HepG2 (cell line): Measurements from ENCODE around the gene SLC36A3. TPM values are rescaled to one million over a fixed set of nuclear protein-coding genes. Genes with fewer than 3 reads are reported as not detected.
A peak's percentile ranks its signal among the peaks of the same experiment; 100 is the strongest.

ENCODE experiments used
- ATF7 ChIP-seq, 2 experiments: fragments of 450-650 bp in 1 of 2; sonication (generic) in 1 of 2; formaldehyde crosslinking in 1 of 2; IDR thresholded peaks; 2 replicates each; pipeline versions ENCODE4 v1.4.0 to v1.6.1; 2016 to 2020; ENCODE audit warnings: antibody characterized with exemption in 1 of 2, mild to moderate bottlenecking in 1 of 2, missing genetic modification reagents in 1 of 2
- CCDC6 ChIP-seq: sonication (generic); formaldehyde crosslinking; IDR thresholded peaks from 2 replicates; pipeline ENCODE4 v1.8.1; 2022; ENCODE audit warnings: mild to moderate bottlenecking, missing genetic modification reagents, moderate library complexity
- CHCHD3 ChIP-seq: sonication (generic); formaldehyde crosslinking; IDR thresholded peaks from 2 replicates; pipeline ENCODE4 v1.8.0; 2022; ENCODE audit warnings: mild to moderate bottlenecking, missing genetic modification reagents, moderate library complexity
- KLF13 ChIP-seq: sonication (generic); formaldehyde crosslinking; IDR thresholded peaks from 2 replicates; pipeline ENCODE4 v1.4.0; 2020; ENCODE audit warnings: mild to moderate bottlenecking, missing genetic modification reagents
- KLF6 ChIP-seq: IDR thresholded peaks from 2 replicates; pipeline ENCODE4 v1.8.0; 2016; ENCODE audit warnings: missing biosample characterization, missing genetic modification reagents
- PAX8 ChIP-seq: sonication (generic); formaldehyde crosslinking; IDR thresholded peaks from 2 replicates; pipeline ENCODE4 v1.8.0; 2022; ENCODE audit warnings: mild to moderate bottlenecking, missing genetic modification reagents, borderline replicate concordance
- POGZ ChIP-seq: sonication (generic); formaldehyde crosslinking; IDR thresholded peaks from 2 replicates; pipeline ENCODE4 v1.4.0; 2020; ENCODE audit warnings: mild to moderate bottlenecking, missing genetic modification reagents
- RAD51 ChIP-seq: fragments of 450-650 bp; IDR thresholded peaks from 2 replicates; pipeline ENCODE4 v1.6.1; 2016; ENCODE audit warnings: borderline replicate concordance
- SALL1 ChIP-seq: sonication (generic); formaldehyde crosslinking; IDR thresholded peaks from 2 replicates; pipeline ENCODE4 v1.8.0; 2022; ENCODE audit warnings: mild to moderate bottlenecking, missing genetic modification reagents
- SMARCE1 ChIP-seq: fragments of 450-650 bp; IDR thresholded peaks from 2 replicates; pipeline ENCODE4 v1.6.1; 2017; ENCODE audit warnings: borderline replicate concordance
- ZBTB1 ChIP-seq: sonication (generic); formaldehyde crosslinking; IDR thresholded peaks from 2 replicates; pipeline ENCODE4 v1.4.0; 2020; ENCODE audit warnings: missing genetic modification reagents, borderline replicate concordance
- ZNF180 ChIP-seq: sonication (generic); formaldehyde crosslinking; IDR thresholded peaks from 2 replicates; pipeline ENCODE4 v1.4.0; 2020; ENCODE audit warnings: low read depth, missing genetic modification reagents, borderline replicate concordance
- ZNF224 ChIP-seq: sonication (generic); formaldehyde crosslinking; IDR thresholded peaks from 2 replicates; pipeline ENCODE4 v1.5.0; 2020; ENCODE audit warnings: mild to moderate bottlenecking, missing genetic modification reagents
- ZNF782 ChIP-seq: sonication (generic); formaldehyde crosslinking; IDR thresholded peaks from 2 replicates; pipeline ENCODE4 v1.4.0; 2020; ENCODE audit warnings: missing genetic modification reagents, mild to moderate bottlenecking, borderline replicate concordance
- ZSCAN25 ChIP-seq: sonication (generic); formaldehyde crosslinking; IDR thresholded peaks from 2 replicates; pipeline ENCODE4 v1.8.0; 2022; ENCODE audit warnings: mild to moderate bottlenecking, missing genetic modification reagents
- polyA plus RNA-seq, 8 experiments: library from polyadenylated mRNA; depleted of rRNA in 3 of 8; stranded (reverse) in 7 of 8; unstranded in 1 of 8; fragments of >200 nt; fragmentation: Illumina TruSeq in 4 of 8; extraction: Trizol in 4 of 8; gene quantifications; 2 replicates each; pipeline versions ENCODE4 v1.2.1 to v1.2.3, GENCODE V29; 2011 to 2016; ENCODE audit warnings: low read depth in 4 of 8, missing spikeins in 1 of 8, mixed read lengths in 1 of 8; ENCODE audit not compliant: insufficient read depth in 1 of 8
- total RNA-seq, 5 experiments: library from RNA; depleted of rRNA; stranded (reverse); fragments of >200 nt; fragmentation: Illumina TruSeq; extraction: Trizol; gene quantifications; 2 replicates each; pipeline ENCODE4 v1.2.3, GENCODE V29; 2016; ENCODE audit warnings: low read depth in 1 of 5
- TF ChIP-seq, protein P1 (sequence below): sonication (generic); formaldehyde crosslinking; IDR thresholded peaks from 2 replicates; pipeline ENCODE4 v1.4.0; 2020; ENCODE audit warnings: missing genetic modification reagents, mild to moderate bottlenecking, borderline replicate concordance
- TF ChIP-seq, protein P2 (sequence below): sonication (generic); formaldehyde crosslinking; IDR thresholded peaks from 2 replicates; pipeline ENCODE4 v1.4.0; 2020; ENCODE audit warnings: missing genetic modification reagents, mild to moderate bottlenecking, borderline replicate concordance
- TF ChIP-seq, protein P3 (sequence below): sonication (generic); formaldehyde crosslinking; IDR thresholded peaks from 2 replicates; pipeline ENCODE4 v1.8.0; 2022; ENCODE audit warnings: mild to moderate bottlenecking, missing genetic modification reagents, moderate library complexity
- TF ChIP-seq, protein P4 (sequence below): sonication (generic); formaldehyde crosslinking; IDR thresholded peaks from 2 replicates; pipeline ENCODE4 v1.4.0; 2020; ENCODE audit warnings: missing genetic modification reagents
- TF ChIP-seq, protein P5 (sequence below): sonication (generic); formaldehyde crosslinking; IDR thresholded peaks from 2 replicates; pipeline ENCODE4 v1.4.0; 2020; ENCODE audit warnings: missing genetic modification reagents

The SLC36A3 gene
- total and polyA plus RNA-seq, 2 of the 13 experiments (the other 11 are each of a cell fraction or from before 2014, with no cell fraction given): not detected

DNA sequence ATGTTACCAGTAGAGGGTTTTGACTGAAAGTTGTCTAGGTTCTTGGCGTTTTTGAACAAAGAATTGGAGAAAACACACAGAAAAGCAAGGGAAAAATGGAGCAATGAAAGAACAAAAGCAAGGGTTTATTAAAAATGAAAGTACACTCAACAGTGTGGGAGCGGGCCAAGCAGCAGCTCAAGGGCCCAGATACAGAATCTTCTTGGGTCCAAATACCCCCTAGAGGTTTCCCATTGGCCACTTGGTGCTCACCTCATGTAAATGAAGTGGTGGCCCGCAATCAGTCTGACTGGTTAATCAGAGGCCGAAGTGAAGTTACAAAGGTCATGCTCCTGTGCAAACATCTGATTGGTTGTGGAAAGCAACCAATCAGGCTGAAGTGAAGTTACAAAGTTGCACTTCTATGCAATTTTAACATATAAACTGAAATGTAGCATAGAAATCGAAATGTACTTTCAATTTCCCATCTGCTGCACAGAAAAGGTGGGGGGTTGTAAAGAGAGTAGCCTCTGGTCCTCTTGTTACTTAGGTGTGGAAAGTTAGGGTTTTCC lies 52.5 kb downstream of the SLC36A3 start (continued):
- TF ChIP-seq, protein P1, sequence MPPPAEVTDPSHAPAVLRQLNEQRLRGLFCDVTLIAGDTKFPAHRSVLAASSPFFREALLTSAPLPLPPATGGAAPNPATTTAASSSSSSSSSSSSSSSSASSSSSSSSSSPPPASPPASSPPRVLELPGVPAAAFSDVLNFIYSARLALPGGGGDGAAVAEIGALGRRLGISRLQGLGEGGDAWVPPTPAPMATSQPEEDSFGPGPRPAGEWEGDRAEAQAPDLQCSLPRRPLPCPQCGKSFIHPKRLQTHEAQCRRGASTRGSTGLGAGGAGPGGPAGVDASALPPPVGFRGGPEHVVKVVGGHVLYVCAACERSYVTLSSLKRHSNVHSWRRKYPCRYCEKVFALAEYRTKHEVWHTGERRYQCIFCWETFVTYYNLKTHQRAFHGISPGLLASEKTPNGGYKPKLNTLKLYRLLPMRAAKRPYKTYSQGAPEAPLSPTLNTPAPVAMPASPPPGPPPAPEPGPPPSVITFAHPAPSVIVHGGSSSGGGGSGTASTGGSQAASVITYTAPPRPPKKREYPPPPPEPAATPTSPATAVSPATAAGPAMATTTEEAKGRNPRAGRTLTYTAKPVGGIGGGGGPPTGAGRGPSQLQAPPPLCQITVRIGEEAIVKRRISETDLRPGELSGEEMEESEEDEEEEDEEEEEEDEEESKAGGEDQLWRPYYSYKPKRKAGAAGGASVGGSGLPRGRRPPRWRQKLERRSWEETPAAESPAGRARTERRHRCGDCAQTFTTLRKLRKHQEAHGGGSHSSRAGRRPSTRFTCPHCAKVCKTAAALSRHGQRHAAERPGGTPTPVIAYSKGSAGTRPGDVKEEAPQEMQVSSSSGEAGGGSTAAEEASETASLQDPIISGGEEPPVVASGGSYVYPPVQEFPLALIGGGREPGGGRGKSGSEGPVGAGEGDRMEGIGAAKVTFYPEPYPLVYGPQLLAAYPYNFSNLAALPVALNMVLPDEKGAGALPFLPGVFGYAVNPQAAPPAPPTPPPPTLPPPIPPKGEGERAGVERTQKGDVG (CRISPR knock-in tag): no peak
- TF ChIP-seq SMARCE1 (no peak), CCDC6 (0 out of 2 replicates have a peak, but pooled peaks have one; percentile 50), CHCHD3 (CRISPR knock-in tag) (no peak), ZBTB1 (CRISPR knock-in tag) (no peak), KLF13 (CRISPR knock-in tag) (no peak), PAX8 (CRISPR knock-in tag) (no peak), ZNF224 (CRISPR knock-in tag) (no peak), ZSCAN25 (CRISPR knock-in tag) (no peak), RAD51 (no peak), KLF6 (no peak), SALL1 (CRISPR knock-in tag) (peak; percentile 15; the same call in 1 of the 2 replicates), ATF7 (IDR thresholded peaks at IDR 0.05) (no peak), ATF7 (CRISPR knock-in tag; IDR thresholded peaks at IDR 0.05) (no peak), ZNF180 (no peak), POGZ (CRISPR knock-in tag) (no peak), ZNF782 (no peak)
- TF ChIP-seq, protein P2, sequence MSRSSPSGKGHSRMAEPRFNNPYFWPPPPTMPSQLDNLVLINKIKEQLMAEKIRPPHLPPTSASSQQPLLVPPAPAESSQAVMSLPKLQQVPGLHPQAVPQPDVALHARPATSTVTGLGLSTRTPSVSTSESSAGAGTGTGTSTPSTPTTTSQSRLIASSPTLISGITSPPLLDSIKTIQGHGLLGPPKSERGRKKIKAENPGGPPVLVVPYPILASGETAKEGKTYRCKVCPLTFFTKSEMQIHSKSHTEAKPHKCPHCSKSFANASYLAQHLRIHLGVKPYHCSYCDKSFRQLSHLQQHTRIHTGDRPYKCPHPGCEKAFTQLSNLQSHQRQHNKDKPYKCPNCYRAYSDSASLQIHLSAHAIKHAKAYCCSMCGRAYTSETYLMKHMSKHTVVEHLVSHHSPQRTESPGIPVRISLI (CRISPR knock-in tag): no peak
- TF ChIP-seq, protein P3, sequence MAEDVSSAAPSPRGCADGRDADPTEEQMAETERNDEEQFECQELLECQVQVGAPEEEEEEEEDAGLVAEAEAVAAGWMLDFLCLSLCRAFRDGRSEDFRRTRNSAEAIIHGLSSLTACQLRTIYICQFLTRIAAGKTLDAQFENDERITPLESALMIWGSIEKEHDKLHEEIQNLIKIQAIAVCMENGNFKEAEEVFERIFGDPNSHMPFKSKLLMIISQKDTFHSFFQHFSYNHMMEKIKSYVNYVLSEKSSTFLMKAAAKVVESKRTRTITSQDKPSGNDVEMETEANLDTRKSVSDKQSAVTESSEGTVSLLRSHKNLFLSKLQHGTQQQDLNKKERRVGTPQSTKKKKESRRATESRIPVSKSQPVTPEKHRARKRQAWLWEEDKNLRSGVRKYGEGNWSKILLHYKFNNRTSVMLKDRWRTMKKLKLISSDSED (CRISPR knock-in tag): no peak
- TF ChIP-seq, protein P4, sequence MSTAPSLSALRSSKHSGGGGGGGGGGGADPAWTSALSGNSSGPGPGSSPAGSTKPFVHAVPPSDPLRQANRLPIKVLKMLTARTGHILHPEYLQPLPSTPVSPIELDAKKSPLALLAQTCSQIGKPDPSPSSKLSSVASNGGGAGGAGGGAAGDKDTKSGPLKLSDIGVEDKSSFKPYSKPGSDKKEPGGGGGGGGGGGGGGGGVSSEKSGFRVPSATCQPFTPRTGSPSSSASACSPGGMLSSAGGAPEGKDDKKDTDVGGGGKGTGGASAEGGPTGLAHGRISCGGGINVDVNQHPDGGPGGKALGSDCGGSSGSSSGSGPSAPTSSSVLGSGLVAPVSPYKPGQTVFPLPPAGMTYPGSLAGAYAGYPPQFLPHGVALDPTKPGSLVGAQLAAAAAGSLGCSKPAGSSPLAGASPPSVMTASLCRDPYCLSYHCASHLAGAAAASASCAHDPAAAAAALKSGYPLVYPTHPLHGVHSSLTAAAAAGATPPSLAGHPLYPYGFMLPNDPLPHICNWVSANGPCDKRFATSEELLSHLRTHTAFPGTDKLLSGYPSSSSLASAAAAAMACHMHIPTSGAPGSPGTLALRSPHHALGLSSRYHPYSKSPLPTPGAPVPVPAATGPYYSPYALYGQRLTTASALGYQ: no peak; the same call in 1 of the 2 replicates
- TF ChIP-seq, protein P5, sequence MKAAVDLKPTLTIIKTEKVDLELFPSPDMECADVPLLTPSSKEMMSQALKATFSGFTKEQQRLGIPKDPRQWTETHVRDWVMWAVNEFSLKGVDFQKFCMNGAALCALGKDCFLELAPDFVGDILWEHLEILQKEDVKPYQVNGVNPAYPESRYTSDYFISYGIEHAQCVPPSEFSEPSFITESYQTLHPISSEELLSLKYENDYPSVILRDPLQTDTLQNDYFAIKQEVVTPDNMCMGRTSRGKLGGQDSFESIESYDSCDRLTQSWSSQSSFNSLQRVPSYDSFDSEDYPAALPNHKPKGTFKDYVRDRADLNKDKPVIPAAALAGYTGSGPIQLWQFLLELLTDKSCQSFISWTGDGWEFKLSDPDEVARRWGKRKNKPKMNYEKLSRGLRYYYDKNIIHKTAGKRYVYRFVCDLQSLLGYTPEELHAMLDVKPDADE: no peak
